Measurements from ENCODE around the gene KRTAP10-5. TPM values are rescaled to one million over a fixed set of nuclear protein-coding genes. Genes with fewer than 3 reads are reported as not detected.

Gene KRTAP10-5
- total RNA-seq, 1 experiment from 2014 or later: not detected

DNA sequence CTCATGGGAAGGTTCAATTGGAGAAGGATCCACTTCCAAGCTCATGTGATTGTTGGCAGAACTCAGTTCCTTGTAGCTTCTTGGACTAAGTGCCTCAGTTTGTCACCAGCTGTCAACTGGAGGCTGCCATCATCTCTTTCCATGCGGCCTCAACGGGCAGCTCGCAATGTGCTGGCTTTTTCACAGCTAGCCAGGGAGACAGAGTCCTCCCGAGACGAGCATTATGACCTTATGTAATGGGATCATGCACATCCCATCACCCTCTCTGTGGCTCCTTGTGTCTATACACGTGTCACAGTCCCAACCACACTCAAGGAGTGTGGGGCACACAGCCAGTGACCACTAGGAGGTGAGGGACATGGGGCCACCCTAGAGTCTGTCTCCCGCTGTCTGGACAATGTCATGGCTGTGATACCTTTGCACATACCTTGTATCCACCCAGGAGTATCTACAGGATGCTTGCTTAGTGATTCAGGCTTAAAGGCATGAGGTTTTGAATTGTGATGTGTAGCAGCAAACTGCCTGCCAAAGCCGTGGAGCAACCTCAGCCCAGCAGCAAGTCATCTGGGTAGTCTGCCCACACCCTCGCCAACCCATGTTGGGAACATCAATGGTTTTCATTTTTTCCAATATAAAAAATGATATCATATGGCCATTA, 15.8 kb upstream of the KRTAP10-5 start (continued):
- TF ChIP-seq, protein P1, sequence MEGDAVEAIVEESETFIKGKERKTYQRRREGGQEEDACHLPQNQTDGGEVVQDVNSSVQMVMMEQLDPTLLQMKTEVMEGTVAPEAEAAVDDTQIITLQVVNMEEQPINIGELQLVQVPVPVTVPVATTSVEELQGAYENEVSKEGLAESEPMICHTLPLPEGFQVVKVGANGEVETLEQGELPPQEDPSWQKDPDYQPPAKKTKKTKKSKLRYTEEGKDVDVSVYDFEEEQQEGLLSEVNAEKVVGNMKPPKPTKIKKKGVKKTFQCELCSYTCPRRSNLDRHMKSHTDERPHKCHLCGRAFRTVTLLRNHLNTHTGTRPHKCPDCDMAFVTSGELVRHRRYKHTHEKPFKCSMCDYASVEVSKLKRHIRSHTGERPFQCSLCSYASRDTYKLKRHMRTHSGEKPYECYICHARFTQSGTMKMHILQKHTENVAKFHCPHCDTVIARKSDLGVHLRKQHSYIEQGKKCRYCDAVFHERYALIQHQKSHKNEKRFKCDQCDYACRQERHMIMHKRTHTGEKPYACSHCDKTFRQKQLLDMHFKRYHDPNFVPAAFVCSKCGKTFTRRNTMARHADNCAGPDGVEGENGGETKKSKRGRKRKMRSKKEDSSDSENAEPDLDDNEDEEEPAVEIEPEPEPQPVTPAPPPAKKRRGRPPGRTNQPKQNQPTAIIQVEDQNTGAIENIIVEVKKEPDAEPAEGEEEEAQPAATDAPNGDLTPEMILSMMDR (IDR thresholded peaks at IDR 0.05 in 2 of 3, conservative IDR thresholded peaks at IDR 0.05 in 1 of 3; ENCODE audit: borderline replicate concordance in 1 of 3, insufficient read depth in 1 of 3, low read depth in 2 of 3, low read length in 2 of 3): no peak
- TF ChIP-seq JUND (IDR thresholded peaks at IDR 0.05) (no peak), EZH2 (IDR thresholded peaks at IDR 0.05) (no peak), POLR2A (IDR thresholded peaks at IDR 0.05; ENCODE audit: borderline replicate concordance, extremely low read depth, insufficient read depth, insufficient read length) (no peak), SP1 (IDR thresholded peaks at IDR 0.05; ENCODE audit: low read depth) (no peak)
- TF ChIP-seq, protein P2, sequence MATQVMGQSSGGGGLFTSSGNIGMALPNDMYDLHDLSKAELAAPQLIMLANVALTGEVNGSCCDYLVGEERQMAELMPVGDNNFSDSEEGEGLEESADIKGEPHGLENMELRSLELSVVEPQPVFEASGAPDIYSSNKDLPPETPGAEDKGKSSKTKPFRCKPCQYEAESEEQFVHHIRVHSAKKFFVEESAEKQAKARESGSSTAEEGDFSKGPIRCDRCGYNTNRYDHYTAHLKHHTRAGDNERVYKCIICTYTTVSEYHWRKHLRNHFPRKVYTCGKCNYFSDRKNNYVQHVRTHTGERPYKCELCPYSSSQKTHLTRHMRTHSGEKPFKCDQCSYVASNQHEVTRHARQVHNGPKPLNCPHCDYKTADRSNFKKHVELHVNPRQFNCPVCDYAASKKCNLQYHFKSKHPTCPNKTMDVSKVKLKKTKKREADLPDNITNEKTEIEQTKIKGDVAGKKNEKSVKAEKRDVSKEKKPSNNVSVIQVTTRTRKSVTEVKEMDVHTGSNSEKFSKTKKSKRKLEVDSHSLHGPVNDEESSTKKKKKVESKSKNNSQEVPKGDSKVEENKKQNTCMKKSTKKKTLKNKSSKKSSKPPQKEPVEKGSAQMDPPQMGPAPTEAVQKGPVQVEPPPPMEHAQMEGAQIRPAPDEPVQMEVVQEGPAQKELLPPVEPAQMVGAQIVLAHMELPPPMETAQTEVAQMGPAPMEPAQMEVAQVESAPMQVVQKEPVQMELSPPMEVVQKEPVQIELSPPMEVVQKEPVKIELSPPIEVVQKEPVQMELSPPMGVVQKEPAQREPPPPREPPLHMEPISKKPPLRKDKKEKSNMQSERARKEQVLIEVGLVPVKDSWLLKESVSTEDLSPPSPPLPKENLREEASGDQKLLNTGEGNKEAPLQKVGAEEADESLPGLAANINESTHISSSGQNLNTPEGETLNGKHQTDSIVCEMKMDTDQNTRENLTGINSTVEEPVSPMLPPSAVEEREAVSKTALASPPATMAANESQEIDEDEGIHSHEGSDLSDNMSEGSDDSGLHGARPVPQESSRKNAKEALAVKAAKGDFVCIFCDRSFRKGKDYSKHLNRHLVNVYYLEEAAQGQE (IDR thresholded peaks at IDR 0.05; ENCODE audit: low read depth): no peak

DNA sequence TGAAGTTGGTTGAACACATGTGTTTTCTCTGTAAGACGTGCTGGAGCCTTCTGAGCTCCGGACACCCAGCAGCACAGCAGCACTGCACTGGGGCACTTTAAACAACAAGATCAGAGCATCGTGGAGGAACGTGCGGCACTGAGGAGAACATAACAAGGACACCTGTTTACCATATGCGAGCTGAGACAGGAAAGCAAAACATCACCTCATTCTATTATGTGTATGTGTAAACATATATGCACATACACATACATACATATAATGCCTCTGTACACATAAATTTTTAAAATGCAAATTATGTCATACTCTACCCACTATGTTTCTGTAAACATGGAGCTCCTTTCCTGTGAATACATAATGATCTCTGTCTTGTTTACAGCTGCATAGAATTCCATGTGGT, 15.1 kb upstream of the KRTAP10-5 start:
- intact Hi-C loops (cut with micrococcal nuclease): no loop called here
- H3K79me2 ChIP-seq (ENCODE audit: insufficient read depth, low read length): no peaks in the 10 kb centered on the region
- H3K36me3 ChIP-seq (ENCODE audit: control insufficient read depth in 1 of 2, insufficient read depth in 2 of 2, low read length in 2 of 2): no peaks in the 10 kb centered on the region
- H3K9me2 ChIP-seq (ENCODE audit: insufficient read depth): no peaks in the 10 kb centered on the region
- H4K20me1 ChIP-seq (ENCODE audit: insufficient read depth): no peaks in the 10 kb centered on the region
- TF ChIP-seq RAD21 (IDR thresholded peaks at IDR 0.05; ENCODE audit: low read depth) (no peak), EGR1 (IDR thresholded peaks at IDR 0.05; ENCODE audit: low read depth) (no peak), TCF7L2 (IDR thresholded peaks at IDR 0.05; ENCODE audit: borderline replicate concordance, extremely low read depth, insufficient read depth, insufficient read length) (no peak), EZH2 (IDR thresholded peaks at IDR 0.05) (no peak), JUND (IDR thresholded peaks at IDR 0.05) (no peak), ZFX (IDR thresholded peaks at IDR 0.05) (no peak), ELF1 (IDR thresholded peaks at IDR 0.05; ENCODE audit: borderline replicate concordance, low read depth) (no peak), ZNF274 (IDR thresholded peaks at IDR 0.05; ENCODE audit: low read depth, low read length) (no peak), YY1 (IDR thresholded peaks at IDR 0.05; ENCODE audit: extremely low read depth, insufficient replicate concordance, low read depth, low read length) (no peak), POLR2AphosphoS5 (IDR thresholded peaks at IDR 0.05; ENCODE audit: low read depth, low read length) (no peak)
- TF ChIP-seq, protein P3, sequence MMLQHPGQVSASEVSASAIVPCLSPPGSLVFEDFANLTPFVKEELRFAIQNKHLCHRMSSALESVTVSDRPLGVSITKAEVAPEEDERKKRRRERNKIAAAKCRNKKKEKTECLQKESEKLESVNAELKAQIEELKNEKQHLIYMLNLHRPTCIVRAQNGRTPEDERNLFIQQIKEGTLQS (IDR thresholded peaks at IDR 0.05): no peak
- TF ChIP-seq, protein P1 (IDR thresholded peaks at IDR 0.05 in 2 of 3, conservative IDR thresholded peaks at IDR 0.05 in 1 of 3; ENCODE audit: borderline replicate concordance in 1 of 3, insufficient read depth in 1 of 3, low read depth in 2 of 3, low read length in 2 of 3): no peak
- ATAC-seq (no peak), DNase-seq (ENCODE audit: low read depth, low spot score) (no peak)
- no peaks in the 10 kb centered on the region for H3K27me3 ChIP-seq (ENCODE audit: insufficient read depth, low read length)
- H3K9ac ChIP-seq (ENCODE audit: low read length): no peak overlapping the region
- CTCF ChIA-PET: no interaction called here
- H3K4me3 ChIP-seq (replicated peaks in 1 of 2; ENCODE audit: low read depth in 1 of 2, low read length in 2 of 2): no peak overlapping the region
- H3K27ac ChIP-seq (ENCODE audit: low read depth, low read length): no peak overlapping the region
- no TSS peak for BruUV-seq (replicated peaks)
- RAD21 ChIA-PET (ENCODE audit: low non-redundant PET in 1 of 2, low total read pairs in 2 of 2, uncharacterized antibody in 2 of 2, unreplicated experiment in 2 of 2): no interaction called here
- no peak overlapping the region for H3K4me2 ChIP-seq (ENCODE audit: low read length)
- no peaks in the 10 kb centered on the region for H3K9me3 ChIP-seq (ENCODE audit: control insufficient read depth in 1 of 2, insufficient read depth in 1 of 2, low read depth in 1 of 2, low read length in 2 of 2)
- H2AFZ ChIP-seq (ENCODE audit: low read depth, low read length, poor library complexity, severe bottlenecking): no peak overlapping the region
- H3K4me1 ChIP-seq (ENCODE audit: control insufficient read depth in 1 of 2, insufficient read depth in 2 of 2, low read length in 2 of 2): peaks cover 0 to 3% of the 10 kb centered on the region in 2 experiments; a peak in 1 of 4 replicates
- POLR2A ChIA-PET: no interaction called here
